ENCODE measurements around the gene BRD7.

The BRD7 gene

DNA sequence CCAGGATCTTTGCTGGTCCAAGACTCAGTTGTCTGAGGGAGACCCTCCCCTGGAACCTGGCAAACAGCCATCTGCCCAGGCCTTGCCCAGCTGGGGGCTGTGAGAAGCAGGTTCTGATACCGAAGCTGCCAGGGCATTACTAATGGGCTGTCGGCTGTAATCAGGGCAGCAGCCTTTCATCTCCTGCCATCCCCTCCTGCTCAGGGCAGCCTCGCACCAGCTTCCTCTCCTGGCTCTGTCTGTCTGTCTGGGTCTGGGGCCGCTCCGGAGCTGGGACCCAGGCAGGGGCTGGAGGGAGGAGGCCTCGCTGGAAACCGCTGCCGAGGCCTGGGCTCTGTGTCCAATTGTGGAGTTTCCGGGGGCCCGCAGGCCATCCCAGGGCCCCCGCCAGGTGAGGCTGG lies 21.6 kb upstream of the BRD7 start:
- no peak for DNase-seq (ENCODE audit: low read depth in 3 of 3, low spot score in 1 of 3)

DNA sequence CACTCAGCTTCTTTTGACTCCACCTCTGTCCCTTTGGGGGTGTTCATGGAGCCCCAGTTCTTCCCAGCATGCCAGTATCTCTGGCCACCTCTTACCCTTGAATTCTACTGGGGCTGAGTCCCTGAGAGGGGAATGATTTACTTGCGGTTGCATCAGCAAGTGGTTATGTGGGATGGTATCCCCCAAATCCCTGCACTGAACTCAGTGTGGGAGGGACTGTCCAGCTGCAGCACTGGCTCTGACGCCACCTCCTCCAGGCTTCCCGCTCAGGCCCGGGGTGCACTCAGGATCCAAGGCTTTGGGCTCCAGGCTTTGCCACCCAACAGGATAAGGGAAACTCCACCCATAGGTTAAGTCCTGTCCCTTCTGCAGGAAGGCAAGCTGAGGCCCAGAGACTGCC lies 21.1 kb upstream of the BRD7 start:
- DNase-seq (ENCODE audit: low read depth in 3 of 3, low spot score in 1 of 3) = no peak

DNA sequence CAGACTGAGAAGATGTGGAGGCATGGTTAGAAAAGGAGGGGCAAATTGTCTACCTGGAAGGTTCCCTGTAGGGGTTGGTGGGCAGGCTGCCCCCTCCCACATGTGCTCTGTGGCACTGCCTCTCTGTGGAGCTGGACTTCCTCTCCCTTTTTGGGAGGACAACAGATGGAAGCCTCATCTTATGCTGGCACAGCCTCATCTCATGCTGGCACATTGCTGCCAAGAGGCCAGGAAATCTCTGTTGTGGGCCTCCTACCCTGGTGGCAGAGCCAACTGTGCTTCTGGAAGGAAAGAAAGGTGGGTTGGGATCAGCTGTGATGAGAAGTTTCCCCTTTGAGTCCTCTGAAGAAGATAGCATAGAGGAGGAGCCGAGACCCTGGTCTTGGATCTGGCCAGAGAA lies 19.7 kb upstream of the BRD7 start:
- DNase-seq (ENCODE audit: low read depth in 3 of 3, low spot score in 1 of 3) = no peak

DNA sequence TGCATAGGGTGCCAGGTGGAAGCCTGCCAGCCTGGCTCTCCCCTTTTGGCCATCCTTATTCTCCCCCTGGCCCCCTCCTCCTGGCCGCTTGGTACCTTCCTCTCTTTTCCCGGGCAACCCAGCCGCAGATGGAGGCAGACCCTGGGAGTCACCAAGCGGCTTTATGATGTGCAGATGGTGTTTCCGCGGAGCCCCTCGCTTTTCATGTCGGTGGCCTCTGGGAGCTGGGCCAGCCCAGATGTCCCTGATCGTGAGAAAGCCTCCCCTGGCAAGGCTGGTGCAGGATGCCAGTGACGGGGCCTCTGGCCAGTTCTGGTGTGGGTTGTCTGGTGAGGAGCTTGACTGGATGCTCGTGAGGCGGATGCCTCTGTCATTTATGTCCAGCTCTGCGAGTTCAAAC lies 18.0 kb upstream of the BRD7 start:
- DNase-seq (ENCODE audit: low read depth in 3 of 3, low spot score in 1 of 3) = no peak

DNA sequence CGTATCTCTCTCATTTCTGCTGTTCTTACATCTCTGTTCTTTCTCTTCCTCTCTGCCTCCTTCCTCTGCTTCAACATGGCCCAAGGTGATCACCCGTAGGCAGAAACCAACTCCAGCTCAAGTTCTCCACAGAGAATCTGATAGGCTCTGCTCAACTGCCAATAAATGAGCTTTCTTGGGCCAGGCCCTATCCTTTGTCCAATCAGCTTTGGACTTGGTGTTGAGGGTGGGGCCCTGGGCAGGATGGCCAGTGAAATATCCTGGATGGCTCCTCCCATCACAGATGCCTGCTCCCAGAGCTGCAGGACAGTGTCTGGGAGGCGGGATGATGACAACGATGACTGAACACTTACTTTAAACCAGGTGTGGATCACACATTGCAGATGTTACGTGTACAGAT lies 17.4 kb upstream of the BRD7 start:
- no peak for DNase-seq (ENCODE audit: low read depth in 3 of 3, low spot score in 1 of 3)

DNA sequence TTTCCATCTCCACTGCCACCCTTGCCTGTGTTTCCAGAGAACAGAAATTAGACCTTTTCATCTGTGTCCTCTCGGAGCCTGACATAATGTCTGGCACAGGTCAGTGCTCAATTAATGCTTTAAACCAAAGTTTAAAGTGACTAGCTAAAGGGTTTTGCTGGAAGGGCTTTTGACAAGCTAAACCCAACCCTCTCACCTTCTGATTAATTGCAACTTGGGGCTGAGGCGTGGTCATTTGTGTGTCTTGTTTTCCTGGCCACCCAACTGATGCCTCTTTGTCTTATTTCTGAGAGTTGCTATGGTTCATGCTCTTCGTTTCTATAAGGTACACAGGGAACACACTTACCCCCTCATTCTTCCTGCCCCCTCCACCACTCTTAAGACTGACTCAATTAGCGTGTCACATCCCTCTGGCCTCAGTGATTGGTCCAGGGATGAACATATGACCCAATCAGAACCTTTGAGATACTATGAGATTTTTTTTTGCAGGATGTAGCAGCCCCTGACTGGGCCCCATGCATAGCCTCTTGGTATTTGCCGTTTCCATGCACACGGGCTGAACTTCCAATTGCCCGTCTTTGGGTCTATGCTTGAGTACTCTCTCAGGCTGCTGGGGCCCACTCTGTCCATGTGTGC lies 15.8 kb upstream of the BRD7 start:
- no peak for DNase-seq (ENCODE audit: low read depth in 3 of 3, low spot score in 1 of 3)

DNA sequence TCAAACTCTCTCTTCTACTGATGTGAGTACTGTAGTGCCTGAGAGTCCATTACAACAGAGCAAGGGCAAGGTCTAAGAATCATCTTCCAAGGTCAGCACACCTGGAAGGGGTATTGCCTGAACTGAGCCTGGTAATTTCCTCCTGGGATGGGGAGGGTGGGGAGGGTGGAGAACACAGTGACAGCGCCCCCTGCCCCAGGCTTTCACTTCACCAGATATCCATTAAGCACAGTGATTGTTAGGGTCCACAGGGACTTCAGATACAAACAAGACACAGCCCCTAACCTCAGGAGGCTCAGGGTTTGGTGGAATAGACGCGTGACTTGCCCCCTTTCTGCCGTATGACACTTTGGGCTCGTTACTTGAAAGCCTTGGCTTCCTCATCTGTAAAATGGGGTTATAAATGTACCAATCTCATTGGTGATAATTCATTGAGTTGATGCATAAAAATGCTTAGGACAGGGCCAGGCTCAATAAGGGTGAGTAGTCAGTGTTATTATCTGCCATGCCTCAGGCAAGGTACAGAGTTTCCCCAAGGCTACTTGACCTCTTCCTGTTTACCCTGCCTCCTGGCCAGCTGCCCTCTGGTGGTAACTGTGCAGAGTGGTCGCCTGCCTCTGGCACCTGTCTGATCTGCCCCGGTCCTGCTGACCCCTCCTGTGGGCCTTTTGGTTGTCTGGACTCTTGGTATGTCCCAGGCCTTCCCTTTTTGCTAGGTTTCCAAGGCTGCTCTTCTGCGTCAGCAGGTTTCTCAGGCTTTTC lies 13.1 kb upstream of the BRD7 start:
- DNase-seq (ENCODE audit: low read depth in 3 of 3, low spot score in 1 of 3) = no peak

DNA sequence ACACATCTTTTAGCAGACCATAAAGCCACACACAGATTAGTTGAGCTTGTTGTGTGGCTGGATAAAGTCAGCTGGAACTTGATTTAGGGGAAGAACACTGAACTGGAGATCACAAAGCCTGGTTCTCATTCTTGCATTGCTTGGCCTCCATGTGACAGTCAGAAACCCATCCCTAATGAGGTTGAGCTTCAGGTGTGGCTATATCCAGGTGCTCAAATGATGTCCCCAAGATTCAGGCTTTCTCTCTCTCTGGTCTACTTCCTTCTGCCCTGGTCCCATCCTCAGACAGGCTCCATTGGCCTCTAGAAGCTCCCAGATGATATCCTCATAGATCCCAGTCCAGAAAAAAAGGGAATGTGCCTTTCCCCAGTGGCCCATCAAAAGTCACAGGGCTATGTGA lies 9.6 kb upstream of the BRD7 start:
- no peak for DNase-seq (ENCODE audit: low read depth in 3 of 3, low spot score in 1 of 3)

DNA sequence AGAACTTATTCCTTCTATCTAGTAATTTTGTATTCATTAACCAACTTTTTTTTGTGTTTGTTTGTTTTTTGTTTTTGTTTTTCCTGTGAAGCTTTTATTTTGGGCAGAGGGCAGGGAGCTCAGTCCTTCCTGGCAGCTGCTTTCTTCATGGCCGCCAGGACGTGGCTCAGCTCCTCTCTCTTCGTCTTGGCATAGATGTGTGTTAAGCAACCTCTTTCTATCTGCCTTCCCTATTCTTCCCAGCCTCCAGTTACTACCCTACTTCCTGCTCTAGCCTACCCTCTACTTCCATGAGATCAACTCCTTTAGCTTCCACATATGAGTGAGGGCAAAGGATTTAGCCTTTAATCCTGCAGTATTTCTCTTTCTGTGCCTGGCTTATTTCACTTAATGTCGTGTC lies 8.2 kb upstream of the BRD7 start:
- no peak for DNase-seq (ENCODE audit: low read depth in 3 of 3, low spot score in 1 of 3)

DNA sequence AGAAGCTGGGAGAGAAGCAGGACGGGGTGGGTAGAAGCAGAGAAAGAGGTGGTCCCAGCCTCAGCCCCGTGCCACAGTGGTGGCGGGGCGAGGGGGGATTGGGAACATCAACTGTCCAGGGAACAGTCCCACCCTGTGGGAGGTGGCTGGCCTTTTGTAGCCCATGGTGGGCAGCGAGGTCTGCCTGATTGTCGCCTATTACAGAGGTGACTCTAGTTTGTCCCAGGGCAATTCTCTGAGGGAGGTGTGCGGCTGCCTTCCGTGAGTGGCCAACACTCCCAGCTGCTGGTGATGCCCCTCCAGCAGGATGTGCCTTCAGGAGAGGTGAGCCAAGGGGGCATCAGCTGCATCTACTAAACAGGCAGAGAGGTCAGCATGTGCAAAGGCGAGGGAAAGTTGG lies 5.0 kb upstream of the BRD7 start:
- DNase-seq (ENCODE audit: low read depth in 3 of 3, low spot score in 1 of 3) = no peak

DNA sequence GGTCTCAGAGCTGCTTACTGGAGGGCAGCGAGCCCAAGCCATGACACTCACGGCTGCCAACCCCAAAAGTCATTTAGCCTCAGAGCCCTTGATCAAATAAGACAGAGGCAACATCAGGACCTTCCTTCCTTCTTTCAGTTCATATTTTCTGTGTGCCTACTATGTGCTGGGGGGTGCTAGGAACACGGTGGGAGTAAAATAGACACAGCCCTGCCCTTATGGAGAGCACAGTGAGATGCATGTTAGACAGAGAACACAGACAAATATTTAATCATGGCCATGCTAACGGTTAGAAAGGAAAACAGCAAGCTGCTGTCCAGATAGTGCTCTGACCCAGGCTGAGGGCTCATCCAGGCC lies 4.5 kb upstream of the BRD7 start:
- no peak for DNase-seq (ENCODE audit: low read depth in 3 of 3, low spot score in 1 of 3)

DNA sequence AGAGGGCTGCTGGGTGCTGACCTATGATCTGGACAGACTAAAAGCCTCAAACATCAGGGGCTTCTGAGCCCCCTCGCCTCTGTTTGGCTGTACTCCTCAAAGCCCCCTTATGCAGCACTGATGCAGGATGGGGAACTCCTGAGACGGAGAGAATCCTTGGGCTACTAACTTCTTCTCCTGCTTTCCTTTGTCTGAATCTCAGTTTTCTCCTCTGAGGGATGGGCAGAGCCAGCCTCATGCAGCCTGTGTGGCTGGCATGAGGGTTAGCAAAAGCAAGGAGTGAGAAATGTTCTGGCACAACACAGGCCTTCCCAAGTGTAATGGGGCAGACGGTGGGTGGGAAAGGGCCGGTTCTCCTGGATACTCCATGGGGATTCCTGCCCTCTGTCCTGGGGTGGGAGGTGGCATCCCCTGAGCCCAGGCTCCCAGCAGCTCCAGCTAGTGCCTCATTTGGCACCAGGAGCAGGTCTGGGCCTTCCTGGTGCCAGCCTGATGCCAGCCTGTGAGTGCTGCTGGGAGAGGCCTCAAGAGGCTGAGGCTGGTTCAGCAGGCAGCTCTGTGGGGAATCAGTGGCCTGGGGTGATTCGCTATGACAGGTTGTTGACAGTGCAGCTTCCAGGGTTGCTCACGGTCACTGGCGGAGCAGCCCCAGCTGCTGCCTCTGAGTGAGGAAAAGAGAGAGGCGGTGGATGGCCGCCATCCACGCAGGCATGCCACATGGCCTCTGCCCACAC lies 4.0 kb upstream of the BRD7 start:
- no peak for DNase-seq (ENCODE audit: low read depth in 3 of 3, low spot score in 1 of 3)

DNA sequence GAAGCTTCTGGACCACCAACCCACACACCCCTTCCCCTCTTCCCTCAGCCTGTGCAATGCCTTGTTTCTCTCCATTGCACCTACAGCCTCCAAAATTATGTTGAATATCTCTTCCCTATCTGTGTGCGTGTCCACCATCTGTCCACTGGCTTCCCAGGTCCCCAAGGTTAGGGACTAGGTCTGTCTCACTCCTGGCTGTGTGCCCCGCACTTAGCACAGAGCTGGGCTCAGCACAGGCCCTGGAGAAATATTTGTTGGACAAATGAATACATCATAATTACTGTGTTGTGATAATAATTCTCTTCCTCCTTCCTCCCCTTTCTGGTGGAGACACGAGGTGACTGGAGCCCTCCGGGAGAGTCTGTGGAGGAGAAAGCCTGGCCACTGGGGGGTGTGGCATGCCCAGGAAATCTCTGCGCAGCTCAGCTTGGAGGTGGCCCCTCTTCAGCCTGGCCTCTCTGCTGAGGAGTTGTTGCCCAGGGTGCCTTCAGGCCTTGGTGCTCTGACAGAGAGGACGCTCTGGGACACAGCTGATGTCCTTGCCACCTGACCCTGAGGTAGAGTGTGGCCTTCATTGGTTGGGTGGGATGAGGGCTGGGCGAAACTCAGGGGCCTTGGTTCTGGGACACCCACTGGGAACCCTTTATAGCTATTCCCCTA lies 3.3 kb upstream of the BRD7 start:
- DNase-seq (ENCODE audit: low read depth in 3 of 3, low spot score in 1 of 3) = no peak

DNA sequence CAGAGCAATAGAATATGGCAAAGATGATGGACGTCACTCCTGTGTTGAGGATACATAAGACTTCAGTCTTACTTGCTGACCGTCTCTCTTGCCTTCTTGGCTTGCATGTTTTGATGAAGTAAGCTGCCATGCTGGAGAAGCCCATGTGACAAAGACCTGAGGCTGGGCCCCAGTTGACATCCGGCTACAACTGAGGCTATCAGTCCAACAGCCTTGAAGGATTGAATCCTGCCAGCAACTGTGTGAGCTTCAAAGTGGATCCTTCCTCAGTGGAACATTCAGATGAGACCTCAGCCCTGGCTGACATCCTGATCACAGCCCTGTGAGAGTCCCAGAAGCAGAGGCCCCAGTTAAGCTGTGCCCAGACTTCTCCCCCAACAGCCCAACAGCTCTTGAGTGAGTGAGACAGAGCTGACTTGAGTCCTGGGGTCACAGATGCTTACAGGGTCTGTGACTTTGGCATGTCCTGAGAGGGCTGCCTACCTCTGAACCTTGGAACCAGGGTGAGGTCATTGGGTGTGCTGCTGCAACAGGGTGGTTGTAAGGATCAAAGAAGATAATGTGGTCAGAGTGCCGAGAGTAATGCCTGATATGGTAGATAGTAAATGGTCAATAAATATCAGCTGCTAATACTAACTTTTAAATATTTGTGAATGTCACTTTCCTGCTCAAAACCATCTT lies 2.4 kb upstream of the BRD7 start:
- DNase-seq (ENCODE audit: low read depth in 3 of 3, low spot score in 1 of 3) = no peak

DNA sequence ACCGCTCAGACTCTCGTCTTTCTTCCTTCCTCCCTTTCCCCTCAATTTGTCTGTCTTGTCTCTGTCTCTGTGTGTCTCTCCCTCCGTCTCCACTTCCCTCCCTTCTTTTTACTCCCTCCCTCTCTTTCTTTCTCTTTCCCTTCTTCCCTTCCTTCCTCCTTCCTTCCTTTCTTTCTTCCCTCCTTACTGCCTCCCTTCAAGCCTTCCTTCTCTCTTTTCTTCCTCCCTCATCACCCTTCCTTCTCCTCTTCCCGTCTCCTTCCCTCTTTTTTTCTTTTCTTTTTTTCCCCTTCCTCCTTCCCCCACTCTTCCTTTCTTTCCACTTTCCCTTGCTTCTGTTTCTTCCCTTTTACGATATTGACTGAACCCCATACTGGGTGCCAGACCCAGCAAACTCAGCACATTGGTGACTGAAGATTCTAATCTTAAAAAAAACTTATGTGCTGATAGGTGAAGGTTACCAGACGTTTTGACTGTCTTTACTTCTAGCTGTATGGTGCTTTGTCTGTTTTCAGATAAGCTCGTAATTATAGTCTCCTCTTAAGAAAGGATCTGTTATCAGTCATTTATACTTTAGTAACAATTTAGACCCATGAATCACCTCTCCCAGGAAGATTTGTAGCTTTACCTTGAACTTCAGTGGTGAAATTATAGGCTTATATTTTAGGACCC lies 481 bp upstream of the BRD7 start:
- DNase-seq (ENCODE audit: low read depth in 3 of 3, low spot score in 1 of 3) = no peak

DNA sequence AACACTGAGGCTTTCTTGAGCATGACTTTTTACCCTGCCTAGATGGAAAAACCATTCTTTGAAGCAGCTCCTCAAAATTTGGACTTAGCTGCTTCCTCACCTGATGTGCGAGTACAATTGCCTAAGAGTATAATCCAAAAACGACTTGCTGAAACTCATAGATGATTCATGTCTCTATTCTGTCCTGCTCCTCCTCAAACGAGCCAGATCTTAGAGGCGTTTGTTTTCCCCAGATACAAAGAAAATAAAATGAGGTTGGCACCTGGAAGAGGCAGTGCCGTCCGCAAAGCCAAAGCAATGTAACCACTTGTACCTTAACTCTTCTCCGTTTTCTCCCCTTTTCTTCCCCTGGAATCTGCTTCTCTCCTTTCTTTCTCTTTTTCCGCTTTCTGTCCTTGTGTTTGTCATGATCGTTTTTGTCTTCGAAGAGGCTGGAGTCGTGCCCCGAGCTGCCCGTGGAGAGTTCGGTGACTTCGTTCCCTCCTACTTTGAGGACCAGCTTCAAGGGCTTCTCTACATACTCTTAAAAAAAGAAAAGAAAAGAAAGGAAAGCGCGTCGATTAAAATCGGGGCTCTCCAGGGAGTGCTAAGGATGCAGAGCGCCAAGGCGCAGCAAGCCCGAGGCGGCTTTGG lies 895 bp downstream of the BRD7 start:
- DNase-seq (ENCODE audit: low read depth in 3 of 3, low spot score in 1 of 3) = no peak

DNA sequence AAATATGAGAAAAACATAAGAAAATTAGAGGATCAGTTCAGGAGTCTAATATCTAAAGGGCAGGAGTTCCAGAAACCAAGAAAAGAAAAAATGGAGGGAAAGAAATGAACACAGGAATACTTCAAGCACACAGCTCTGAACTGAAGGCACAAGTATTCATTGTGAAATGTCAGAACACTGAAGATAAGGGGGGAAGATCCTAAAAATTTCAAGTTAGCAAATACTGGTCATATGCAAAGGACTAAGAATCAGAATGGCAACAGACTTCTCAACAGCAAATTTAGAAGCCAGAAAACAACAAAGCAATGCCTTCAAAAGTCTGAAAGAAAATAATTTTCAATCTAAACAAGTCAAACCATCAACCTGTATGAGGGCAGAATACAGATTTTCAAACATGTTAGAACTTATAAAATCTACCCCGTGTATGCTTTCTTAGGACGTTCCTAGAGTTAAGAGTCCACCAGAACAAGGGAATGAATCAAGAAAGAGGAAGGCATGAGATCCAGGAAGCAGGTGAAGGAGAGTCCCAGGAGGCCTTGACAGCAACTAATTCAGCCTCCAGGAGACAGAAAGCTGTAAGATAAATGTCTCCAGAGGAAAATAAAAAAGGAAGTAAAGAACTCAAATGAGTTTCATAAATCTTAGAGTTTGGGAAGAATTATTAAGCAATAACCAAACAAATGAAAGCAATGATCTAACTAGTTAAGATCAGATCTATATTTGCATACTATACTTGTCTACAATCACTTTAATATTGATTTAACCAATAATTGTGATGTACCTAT lies 2.8 kb downstream of the BRD7 start:
- DNase-seq (ENCODE audit: low read depth in 3 of 3, low spot score in 1 of 3) = no peak

DNA sequence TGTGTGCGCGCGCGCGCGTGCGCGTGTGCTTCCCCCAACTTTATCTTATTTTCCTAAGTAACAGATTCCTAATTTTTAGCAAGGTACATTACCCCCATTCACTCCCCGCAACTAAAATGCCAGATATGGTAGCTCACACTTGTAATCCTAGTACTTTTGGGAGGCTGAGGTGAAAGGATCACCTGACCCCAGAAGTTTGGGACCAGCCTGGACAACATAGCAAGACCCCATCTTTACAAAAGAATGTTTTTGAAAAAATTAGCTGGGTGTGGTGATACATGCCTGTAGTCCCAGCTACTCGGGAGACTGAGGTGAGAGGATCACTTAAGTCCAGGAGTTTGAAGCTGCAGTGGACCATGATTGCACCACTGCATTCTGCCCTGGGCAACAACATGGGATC lies 5.1 kb downstream of the BRD7 start:
- no peak for DNase-seq (ENCODE audit: low read depth in 3 of 3, low spot score in 1 of 3)

DNA sequence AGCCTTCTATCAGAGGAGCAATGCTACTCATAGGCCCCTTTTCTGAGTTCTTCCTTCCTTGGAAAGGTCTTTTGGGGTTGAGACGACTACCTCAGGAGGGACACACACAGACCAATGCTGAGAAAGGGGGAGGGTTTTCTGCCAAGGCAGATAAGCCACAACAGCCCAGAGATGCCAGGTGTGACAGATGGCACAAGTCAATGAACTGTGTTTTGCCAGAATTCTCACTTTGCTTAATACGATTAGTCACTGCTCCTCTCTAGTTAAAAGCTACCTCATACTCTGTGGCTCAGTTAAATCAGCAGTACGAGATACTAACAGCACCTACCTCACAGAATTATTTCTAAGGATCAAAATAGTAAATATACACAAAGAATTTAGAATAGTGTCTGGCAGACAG lies 8.0 kb downstream of the BRD7 start:
- DNase-seq (ENCODE audit: low read depth in 3 of 3, low spot score in 1 of 3) = no peak

Measured in stimulated activated CD4-positive, alpha-beta T cell treated with anti-CD3 and anti-CD28 coated beads, TNF-alpha, amount 100 ng/mL, for 1 hour (primary cell).